HepG2 (cell line): ENCODE results near the gene CTPS2. TPM values are rescaled to one million over a fixed set of nuclear protein-coding genes. Genes with fewer than 3 reads are reported as not detected.

ENCODE experiments used
- ATAC-seq: fragments of 200-7000 bp; cut with Tn5 transposase; 3 replicates; pipeline ENCODE4 v1.9.1; 2020; ENCODE audit warnings: mild to moderate bottlenecking, moderate library complexity
- BruUV-seq: library from RNA; stranded (reverse); fragments of 400-500 nt; replicated peaks from 2 replicates; lab custom pipeline; 2021; lab: Mats Ljungman, UMichigan
- CTCF ChIA-PET: fragments of 300-600 bp; formaldehyde crosslinking; extraction: SDS; loops from one replicate; lab custom pipeline; 2021; ENCODE audit warnings: low total read pairs, inconsistent platforms, low intra/inter-chr PET ratio; lab: Yijun Ruan, JAX
- POLR2A ChIA-PET: fragments of 350-600 bp; sonication (Branson Sonifier 250); formaldehyde crosslinking; loops from one replicate; lab custom pipeline; 2020; ENCODE audit warnings: antibody characterized with exemption, inconsistent platforms; lab: Yijun Ruan, JAX
- DNase-seq: peaks from one replicate; pipeline ENCODE4 v3.0.0-alpha.2; 2015; ENCODE audit warnings: low spot score
- FAIRE-seq: peaks from 3 replicates; lab custom pipeline; 2011; peaks lifted over from hg19 to GRCh38; lab: Jason Lieb, UNC
- H2AFZ ChIP-seq: one replicate; pipeline ENCODE4 v1.6.1; 2011; ENCODE audit warnings: low read length, inconsistent platforms
- H3K27ac ChIP-seq: fragments of 300-600 bp; 3 replicates; pipeline ENCODE4 v1.8.0; 2011; ENCODE audit warnings: mixed run types, mild to moderate bottlenecking, mixed read lengths, low read length, inconsistent platforms; ENCODE audit not compliant: insufficient read depth; ENCODE audit errors: extremely low read length
- H3K27me3 ChIP-seq, 2 experiments: fragments of 200-600 bp in 1 of 2; 2 replicates in 1 of 2; 3 replicates in 1 of 2; pipeline versions ENCODE4 v1.6.0 to v1.8.0; 2011; ENCODE audit warnings: low read length in 2 of 2, mild to moderate bottlenecking in 2 of 2, moderate library complexity in 2 of 2, inconsistent platforms in 1 of 2; ENCODE audit not compliant: insufficient read depth in 2 of 2, control insufficient read depth in 1 of 2
- H3K36me3 ChIP-seq, 2 experiments: fragments of 200-600 bp in 1 of 2; replicated peaks in 1 of 2; 2 replicates in 1 of 2; 3 replicates in 1 of 2; pipeline versions ENCODE4 v1.5.1 to v1.8.0; 2011; ENCODE audit warnings: low read length in 2 of 2, inconsistent platforms in 1 of 2; ENCODE audit not compliant: insufficient read depth in 2 of 2, control insufficient read depth in 1 of 2
- H3K4me1 ChIP-seq: 2 replicates; pipeline ENCODE4 v1.5.1; 2012; ENCODE audit warnings: low read length, inconsistent platforms; ENCODE audit not compliant: insufficient read depth
- H3K4me2 ChIP-seq: 2 replicates; pipeline ENCODE4 v1.6.0; 2011; ENCODE audit warnings: low read depth, low read length, inconsistent platforms
- H3K4me3 ChIP-seq, 3 experiments: fragments of 200-600 bp in 1 of 3; sonication (generic), shearing (Covaris generic) in 1 of 3; replicated peaks in 1 of 3; 2 replicates each; pipeline ENCODE4 v1.5.1; 2011 to 2016; ENCODE audit warnings: low read length in 3 of 3, inconsistent platforms in 2 of 3, low read depth in 2 of 3, mild to moderate bottlenecking in 2 of 3, control low read depth in 1 of 3, mixed read lengths in 1 of 3; ENCODE audit not compliant: insufficient read depth in 1 of 3
- H3K79me2 ChIP-seq: one replicate; pipeline ENCODE4 v1.6.1; 2011; ENCODE audit warnings: low read length, inconsistent platforms; ENCODE audit not compliant: insufficient read depth
- H3K9ac ChIP-seq: 2 replicates; pipeline ENCODE4 v1.6.0; 2011; ENCODE audit warnings: mild to moderate bottlenecking, low read depth, low read length, inconsistent platforms; ENCODE audit not compliant: insufficient read depth
- H3K9me3 ChIP-seq: 2 replicates; pipeline ENCODE4 v1.5.1; 2012; ENCODE audit warnings: mild to moderate bottlenecking, low read length
- H4K20me1 ChIP-seq: 2 replicates; pipeline ENCODE4 v1.6.0; 2011; ENCODE audit warnings: inconsistent platforms, mild to moderate bottlenecking, low read length, moderate library complexity; ENCODE audit not compliant: insufficient read depth
- CERS6 ChIP-seq: sonication (generic); formaldehyde crosslinking; IDR thresholded peaks from 2 replicates; pipeline ENCODE4 v1.5.0; 2020; ENCODE audit warnings: missing genetic modification reagents
- DPF2 ChIP-seq: sonication (generic); formaldehyde crosslinking; IDR thresholded peaks from 2 replicates; pipeline ENCODE4 v1.4.0; 2020; ENCODE audit warnings: mild to moderate bottlenecking, low read depth, missing genetic modification reagents, borderline replicate concordance
- KAT8 ChIP-seq: IDR thresholded peaks from 2 replicates; pipeline ENCODE4 v1.6.1; 2016; ENCODE audit warnings: missing genetic modification reagents, missing compliant biosample characterization
- NAIF1 ChIP-seq: sonication (generic); formaldehyde crosslinking; IDR thresholded peaks from 2 replicates; pipeline ENCODE4 v1.5.0; 2020; ENCODE audit warnings: mild to moderate bottlenecking, missing genetic modification reagents, borderline replicate concordance
- NFKB2 ChIP-seq: sonication (generic); formaldehyde crosslinking; IDR thresholded peaks from 2 replicates; pipeline ENCODE4 v1.4.0; 2020; ENCODE audit warnings: missing genetic modification reagents, borderline replicate concordance
- PLRG1 ChIP-seq: fragments of 450-650 bp; conservative IDR thresholded peaks from 2 replicates; pipeline ENCODE4 v1.6.1; 2016
- PRPF4 ChIP-seq: fragments of 200-400 bp; formaldehyde crosslinking; IDR thresholded peaks from 2 replicates; pipeline ENCODE4 v1.6.1; 2016; ENCODE audit warnings: low read length, low read depth; ENCODE audit not compliant: poor library complexity, severe bottlenecking
- REXO4 ChIP-seq: sonication (generic); formaldehyde crosslinking; IDR thresholded peaks from 2 replicates; pipeline ENCODE4 v1.8.0; 2022; ENCODE audit warnings: missing genetic modification reagents, mild to moderate bottlenecking, borderline replicate concordance
- SMARCE1 ChIP-seq: fragments of 450-650 bp; IDR thresholded peaks from 2 replicates; pipeline ENCODE4 v1.6.1; 2017; ENCODE audit warnings: borderline replicate concordance
- TEAD2 ChIP-seq: sonication (generic); formaldehyde crosslinking; IDR thresholded peaks from 2 replicates; pipeline ENCODE4 v1.9.0; 2021; ENCODE audit warnings: missing genetic modification reagents
- ZBTB1 ChIP-seq: sonication (generic); formaldehyde crosslinking; IDR thresholded peaks from 2 replicates; pipeline ENCODE4 v1.4.0; 2020; ENCODE audit warnings: missing genetic modification reagents, borderline replicate concordance
- ZBTB8A ChIP-seq: sonication (generic); formaldehyde crosslinking; IDR thresholded peaks from 2 replicates; pipeline ENCODE4 v1.4.0; 2020; ENCODE audit warnings: mild to moderate bottlenecking, low read depth, missing genetic modification reagents, borderline replicate concordance
- ZFAT ChIP-seq: sonication (generic); formaldehyde crosslinking; conservative IDR thresholded peaks from 2 replicates; pipeline ENCODE4 v1.8.1; 2023; ENCODE audit warnings: missing genetic modification reagents, inconsistent platforms
- ZFY ChIP-seq: sonication (generic); formaldehyde crosslinking; IDR thresholded peaks from 2 replicates; pipeline ENCODE4 v1.4.0; 2020; ENCODE audit warnings: missing genetic modification reagents
- ZMYM4 ChIP-seq: sonication (generic); formaldehyde crosslinking; IDR thresholded peaks from 2 replicates; pipeline ENCODE4 v1.8.1; 2023; ENCODE audit warnings: mild to moderate bottlenecking, missing genetic modification reagents
- ZNF230 ChIP-seq: sonication (generic); formaldehyde crosslinking; IDR thresholded peaks from 2 replicates; pipeline ENCODE4 v1.4.0; 2020; ENCODE audit warnings: mild to moderate bottlenecking, missing genetic modification reagents
- ZNF572 ChIP-seq: sonication (generic); formaldehyde crosslinking; IDR thresholded peaks from 2 replicates; pipeline ENCODE4 v1.5.1; 2020; ENCODE audit warnings: mild to moderate bottlenecking, missing genetic modification reagents
- ZNF577 ChIP-seq: sonication (generic); formaldehyde crosslinking; IDR thresholded peaks from 2 replicates; pipeline ENCODE4 v1.4.0; 2020; ENCODE audit warnings: mild to moderate bottlenecking, low read depth, missing genetic modification reagents, borderline replicate concordance
- ZNF790 ChIP-seq: sonication (generic); formaldehyde crosslinking; IDR thresholded peaks from 2 replicates; pipeline ENCODE4 v1.8.0; 2022; ENCODE audit warnings: missing genetic modification reagents, mild to moderate bottlenecking, borderline replicate concordance
- WGBS: methylation state at CpG from one replicate; pipeline ENCODE4 v1.1.6; 2017; ENCODE audit warnings: low lambda C conversion rate; 5-methylcytosine and 5-hydroxymethylcytosine counted together
- in situ Hi-C: cut with HindIII; loops from 2 replicates; pipeline ENCODE4 v1.10.0; 2017; ENCODE audit warnings: low pct_unique_long_range_greater_than_20kb; ENCODE audit not compliant: extremely low pct_ligation_motif_present
- intact Hi-C: fragments of 100-400 bp; cut with micrococcal nuclease; formaldehyde crosslinking; loops from one replicate; pipeline ENCODE4 v1.10.0; 2022; ENCODE audit not compliant: unreplicated experiment
- polyA plus RNA-seq, 8 experiments: library from polyadenylated mRNA; depleted of rRNA in 3 of 8; stranded (reverse) in 7 of 8; unstranded in 1 of 8; fragments of >200 nt; fragmentation: Illumina TruSeq in 4 of 8; extraction: Trizol in 4 of 8; gene quantifications; 2 replicates each; pipeline versions ENCODE4 v1.2.1 to v1.2.3, GENCODE V29; 2011 to 2016; ENCODE audit warnings: low read depth in 4 of 8, missing spikeins in 1 of 8, mixed read lengths in 1 of 8; ENCODE audit not compliant: insufficient read depth in 1 of 8
- total RNA-seq, 5 experiments: library from RNA; depleted of rRNA; stranded (reverse); fragments of >200 nt; fragmentation: Illumina TruSeq; extraction: Trizol; gene quantifications; 2 replicates each; pipeline ENCODE4 v1.2.3, GENCODE V29; 2016; ENCODE audit warnings: low read depth in 1 of 5
- TF ChIP-seq, protein P1 (sequence below): sonication (generic); formaldehyde crosslinking; IDR thresholded peaks from 2 replicates; pipeline ENCODE4 v1.5.0; 2020; ENCODE audit warnings: missing genetic modification reagents

Gene CTPS2
- total and polyA plus RNA-seq, 2 of the 13 experiments (the other 11 are each of a cell fraction or from before 2014, with no cell fraction given) = 10.3 to 26.1 TPM

GRCh38 chrX:16610121-16610621 lies 102.3 kb downstream of the CTPS2 start:
- Histone ChIP-seq H4K20me1 (no peaks in the 10 kb centered on the region), H3K36me3 (peaks cover 0 to 4% of the 10 kb centered on the region in 2 experiments; a peak in 2 of 5 replicates), H3K4me1 (peaks cover 2% of the 10 kb centered on the region), H3K9ac (no peak overlapping the region), H3K79me2 (no peaks in the 10 kb centered on the region), H3K27me3 (no peaks in the 10 kb centered on the region), H2AFZ (no peak overlapping the region), H3K4me2 (no peak overlapping the region), H3K27ac (no peak overlapping the region), H3K9me3 (no peaks in the 10 kb centered on the region), H3K4me3 (no peak overlapping the region)
- DNase-seq = no peak
- 93% methylated on average over 1 of the region's 1 CpG for WGBS
- TF ChIP-seq REXO4 (CRISPR knock-in tag) (no peak), CERS6 (CRISPR knock-in tag) (no peak), TEAD2 (no peak), NAIF1 (CRISPR knock-in tag) (no peak), NFKB2 (CRISPR knock-in tag) (no peak), ZBTB8A (CRISPR knock-in tag) (no peak), ZNF577 (CRISPR knock-in tag) (no peak), KAT8 (CRISPR knock-in tag) (no peak), DPF2 (CRISPR knock-in tag) (no peak), ZFAT (CRISPR knock-in tag) (no peak), ZNF572 (CRISPR knock-in tag) (no peak), PLRG1 (no peak), ZBTB1 (no peak), ZNF790 (no peak), ZMYM4 (no peak), ZNF230 (no peak), ZFY (CRISPR knock-in tag) (no peak), SMARCE1 (no peak), PRPF4 (no peak)
- TF ChIP-seq, protein P1, sequence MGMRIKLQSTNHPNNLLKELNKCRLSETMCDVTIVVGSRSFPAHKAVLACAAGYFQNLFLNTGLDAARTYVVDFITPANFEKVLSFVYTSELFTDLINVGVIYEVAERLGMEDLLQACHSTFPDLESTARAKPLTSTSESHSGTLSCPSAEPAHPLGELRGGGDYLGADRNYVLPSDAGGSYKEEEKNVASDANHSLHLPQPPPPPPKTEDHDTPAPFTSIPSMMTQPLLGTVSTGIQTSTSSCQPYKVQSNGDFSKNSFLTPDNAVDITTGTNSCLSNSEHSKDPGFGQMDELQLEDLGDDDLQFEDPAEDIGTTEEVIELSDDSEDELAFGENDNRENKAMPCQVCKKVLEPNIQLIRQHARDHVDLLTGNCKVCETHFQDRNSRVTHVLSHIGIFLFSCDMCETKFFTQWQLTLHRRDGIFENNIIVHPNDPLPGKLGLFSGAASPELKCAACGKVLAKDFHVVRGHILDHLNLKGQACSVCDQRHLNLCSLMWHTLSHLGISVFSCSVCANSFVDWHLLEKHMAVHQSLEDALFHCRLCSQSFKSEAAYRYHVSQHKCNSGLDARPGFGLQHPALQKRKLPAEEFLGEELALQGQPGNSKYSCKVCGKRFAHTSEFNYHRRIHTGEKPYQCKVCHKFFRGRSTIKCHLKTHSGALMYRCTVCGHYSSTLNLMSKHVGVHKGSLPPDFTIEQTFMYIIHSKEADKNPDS (CRISPR knock-in tag) = no peak
- no peak for FAIRE-seq
- ChIA-PET CTCF (no interaction called here), POLR2A (no interaction called here)
- intact Hi-C loops (no loop called here), in situ Hi-C loops (no loop called here)
- no peak for ATAC-seq
- BruUV-seq = no TSS peak
